ENCODE measurements around the gene MADCAM1.
"Not testable (repeated sequence)": the region's sequence is repeated elsewhere in the genome, so short reads cannot be mapped to it uniquely, and the experiment has no call there.

Gene MADCAM1

DNA sequence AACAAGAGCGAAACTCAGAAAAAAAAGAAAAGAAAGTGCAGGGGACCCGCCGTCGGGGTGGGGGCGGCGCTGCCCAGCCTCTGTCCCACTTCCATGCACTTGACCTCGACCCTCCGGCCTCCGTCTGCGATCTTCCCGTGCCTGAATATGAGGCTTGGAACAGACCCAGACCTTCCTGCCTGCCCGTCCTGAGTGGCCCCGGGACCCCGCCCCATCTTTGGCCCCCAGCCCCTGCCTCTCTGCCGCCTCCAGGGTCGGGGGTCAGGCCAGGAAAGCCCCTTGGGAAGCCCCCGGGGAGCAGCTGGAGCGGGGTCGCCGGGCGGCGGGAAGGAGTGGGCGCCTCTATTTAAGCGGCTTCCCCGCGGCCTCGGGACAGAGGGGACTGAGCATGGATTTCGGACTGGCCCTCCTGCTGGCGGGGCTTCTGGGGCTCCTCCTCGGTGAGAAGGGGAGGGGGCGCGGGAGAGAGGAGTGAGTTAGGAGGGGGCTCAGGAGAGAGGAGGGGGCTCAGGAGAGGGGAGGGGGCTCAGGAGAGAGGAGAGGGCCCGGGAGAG lies at the start of gene MADCAM1:
MADCAM1 (plus strand) TSS at position 375 of the 554 bp plus-strand sequence; CDS start at position 389, 14 bp downstream.
- H3K4me3 Mint-ChIP-seq, result no peak within 1 kb of the TSS
- H3K27me3 Mint-ChIP-seq, result peaks cover 42% of the 10 kb centered on the region
- peaks cover 22% of the 10 kb centered on the region for H3K4me1 Mint-ChIP-seq
- ATAC-seq, result no peak
- no peak within 1 kb of the TSS for H3K27ac Mint-ChIP-seq
- H3K9me3 Mint-ChIP-seq, result peaks cover 3% of the 10 kb centered on the region
- peaks cover 6% of the 10 kb centered on the region for H3K36me3 Mint-ChIP-seq

DNA sequence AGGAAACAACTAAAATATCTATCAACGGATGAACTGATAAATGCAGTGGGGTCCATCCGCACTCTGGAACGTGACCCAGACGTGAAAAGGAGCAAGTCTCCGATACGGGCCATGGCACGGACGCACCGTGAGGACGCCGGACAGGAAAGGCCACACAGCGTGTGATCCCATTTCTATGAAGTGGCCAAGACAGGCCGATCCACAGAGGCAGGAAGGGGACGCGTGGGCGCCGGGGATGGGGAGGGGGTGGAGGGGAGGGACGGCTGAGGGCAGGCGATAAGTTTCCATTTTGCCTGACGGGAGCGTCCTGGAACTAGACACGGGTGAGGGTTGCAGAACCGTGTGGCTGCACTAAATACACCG lies 49.2 kb upstream of the MADCAM1 start:
- no peaks in the 10 kb centered on the region for H3K4me1 Mint-ChIP-seq
- no peak overlapping the region for H3K27ac Mint-ChIP-seq
- peaks cover 19% of the 10 kb centered on the region for H3K9me3 Mint-ChIP-seq
- no peak for ATAC-seq
- peaks cover 4% of the 10 kb centered on the region for H3K27me3 Mint-ChIP-seq
- H3K36me3 Mint-ChIP-seq, result peaks cover 3% of the 10 kb centered on the region
- no peak overlapping the region for H3K4me3 Mint-ChIP-seq

DNA sequence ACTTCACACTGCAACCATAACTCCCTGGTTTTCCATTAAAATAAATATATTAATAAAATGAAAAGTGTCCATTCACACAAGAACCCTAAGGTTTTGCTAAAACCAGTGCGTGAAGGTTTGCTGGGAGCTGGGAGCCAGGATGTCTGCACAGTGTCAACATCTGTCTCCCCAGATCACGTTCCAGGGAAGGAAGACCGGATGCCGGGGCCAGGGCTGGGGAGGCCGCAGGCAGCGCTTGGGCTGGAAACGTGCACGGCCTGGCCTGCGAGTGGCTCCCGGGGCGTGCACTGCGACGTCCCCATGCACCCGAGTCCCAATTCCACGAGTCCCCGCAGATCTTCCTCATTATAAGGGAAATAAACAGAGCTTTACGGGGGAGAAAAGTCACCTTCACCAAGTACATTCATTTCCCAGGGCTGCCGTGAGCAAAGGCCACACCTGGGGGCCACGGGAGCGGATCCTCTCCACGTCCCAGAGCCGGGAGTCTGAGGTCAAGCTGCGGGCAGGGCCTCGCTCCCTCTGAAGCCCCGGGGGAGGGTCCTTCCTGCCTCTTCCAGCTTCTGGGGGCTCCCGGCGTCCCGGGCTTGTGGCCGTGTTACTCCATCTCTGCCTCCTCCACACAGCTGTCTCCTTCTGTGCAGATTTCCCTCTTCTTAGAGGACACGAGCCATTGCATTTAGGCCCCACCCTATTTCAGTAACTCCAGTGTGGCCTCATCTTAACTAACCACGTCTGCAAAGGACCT lies 48.3 kb upstream of the MADCAM1 start:
- Mint-ChIP-seq H3K27me3 (no peaks in the 10 kb centered on the region), H3K4me1 (no peaks in the 10 kb centered on the region), H3K27ac (no peak overlapping the region), H3K9me3 (peaks cover 15% of the 10 kb centered on the region), H3K36me3 (no peaks in the 10 kb centered on the region), H3K4me3 (no peak overlapping the region)
- ATAC-seq, result no peak

DNA sequence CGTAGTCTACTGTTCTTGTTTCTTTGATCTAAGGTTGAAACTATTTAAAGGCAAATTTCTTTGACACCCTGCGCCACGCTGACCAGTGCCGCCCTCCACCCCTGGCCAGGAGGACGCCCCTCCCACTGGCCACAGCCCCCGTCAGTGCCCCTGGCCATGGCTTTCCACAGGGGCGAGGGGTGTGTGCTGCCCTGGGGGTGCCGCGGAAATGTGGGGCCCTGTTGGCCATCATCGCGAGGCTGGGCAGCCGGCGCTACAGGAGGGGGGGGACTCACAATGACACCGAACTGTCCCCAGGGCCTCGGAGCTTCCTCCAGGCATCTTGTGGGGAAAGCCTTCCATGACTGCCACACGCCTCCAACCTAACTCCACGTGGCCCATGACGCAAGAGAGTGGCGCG lies 46.4 kb upstream of the MADCAM1 start:
- Mint-ChIP-seq H3K27ac (no peak overlapping the region), H3K4me1 (no peaks in the 10 kb centered on the region), H3K9me3 (peaks cover 5% of the 10 kb centered on the region), H3K27me3 (no peaks in the 10 kb centered on the region), H3K4me3 (no peak overlapping the region), H3K36me3 (no peaks in the 10 kb centered on the region)
- ATAC-seq, result no peak

DNA sequence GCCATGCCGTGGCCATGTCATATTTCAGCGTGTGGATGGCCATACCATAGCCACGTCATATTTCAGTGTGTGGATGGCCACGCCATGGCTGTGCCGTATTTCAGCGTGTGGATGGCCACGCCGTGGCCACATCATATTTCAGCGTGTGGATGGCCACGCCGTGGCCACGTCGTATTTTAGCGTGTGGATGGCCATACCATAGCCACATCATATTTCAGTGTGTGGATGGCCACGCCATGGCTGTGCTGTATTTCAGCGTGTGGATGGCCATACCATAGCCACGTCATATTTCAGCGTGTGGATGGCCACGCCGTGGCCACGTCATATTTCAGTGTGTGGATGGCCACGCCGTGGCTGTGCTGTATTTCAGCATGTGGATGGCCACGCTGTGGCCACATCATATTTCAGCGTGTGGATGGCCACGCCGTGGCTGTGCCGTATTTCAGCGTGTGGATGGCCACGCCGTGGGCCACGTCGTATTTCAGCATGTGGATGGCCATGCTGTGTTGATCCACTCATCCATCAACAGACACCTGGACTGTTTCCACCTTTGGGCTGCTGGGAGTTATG lies 45.3 kb upstream of the MADCAM1 start:
- H3K4me3 Mint-ChIP-seq, ATAC-seq, H3K27ac Mint-ChIP-seq, H3K4me1 Mint-ChIP-seq, H3K9me3 Mint-ChIP-seq, H3K27me3 Mint-ChIP-seq, H3K36me3 Mint-ChIP-seq: not testable (repeated sequence)

DNA sequence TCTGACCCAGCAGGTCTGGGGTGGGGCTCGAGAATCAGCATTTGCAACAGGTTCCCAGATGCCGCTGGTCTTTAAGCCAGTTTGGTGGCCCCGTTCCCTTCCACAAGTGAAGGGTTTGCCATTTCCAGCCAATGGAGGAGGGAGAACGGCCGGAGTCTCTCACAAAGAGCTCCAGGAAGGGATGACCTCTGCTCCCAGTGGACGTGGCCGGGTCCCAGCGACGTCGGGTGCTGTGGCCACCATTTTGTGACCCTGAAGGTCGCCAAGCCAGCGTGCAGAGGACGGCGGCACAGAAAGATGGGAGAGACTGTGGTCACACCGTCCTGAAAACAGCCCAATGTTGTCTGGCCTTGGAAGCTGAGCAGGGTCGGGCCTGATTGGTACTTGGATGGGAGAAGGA lies 43.5 kb upstream of the MADCAM1 start:
- Mint-ChIP-seq H3K27ac (no peak overlapping the region), H3K4me3 (no peak overlapping the region), H3K27me3 (peaks cover 23% of the 10 kb centered on the region), H3K36me3 (no peaks in the 10 kb centered on the region), H3K4me1 (no peaks in the 10 kb centered on the region), H3K9me3 (peaks cover 5% of the 10 kb centered on the region)
- ATAC-seq, result no peak

DNA sequence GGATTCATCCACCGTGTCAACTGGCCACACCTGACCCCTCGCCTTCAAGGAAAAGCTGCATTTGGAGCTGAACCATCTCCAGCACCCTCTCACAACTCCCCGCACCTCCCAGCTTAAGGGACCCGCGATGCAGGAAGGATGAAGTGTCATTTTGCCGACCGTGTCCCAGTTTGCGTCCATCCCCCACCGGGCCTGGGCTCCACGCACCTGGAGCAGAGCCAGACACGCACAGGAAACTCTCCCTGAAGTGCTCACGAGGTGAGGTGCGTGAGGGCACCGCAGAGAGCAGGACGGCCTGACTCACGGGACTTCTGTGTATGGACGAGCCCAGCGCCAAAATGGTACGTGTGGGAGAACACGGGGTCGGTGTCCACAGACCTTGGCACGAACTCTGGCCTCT lies 42.7 kb upstream of the MADCAM1 start:
- ATAC-seq, result no peak
- H3K27me3 Mint-ChIP-seq, result peaks cover 28% of the 10 kb centered on the region
- peaks cover 5% of the 10 kb centered on the region for H3K9me3 Mint-ChIP-seq
- H3K36me3 Mint-ChIP-seq, result no peaks in the 10 kb centered on the region
- H3K4me3 Mint-ChIP-seq, result no peak overlapping the region
- no peaks in the 10 kb centered on the region for H3K4me1 Mint-ChIP-seq
- H3K27ac Mint-ChIP-seq, result no peak overlapping the region

DNA sequence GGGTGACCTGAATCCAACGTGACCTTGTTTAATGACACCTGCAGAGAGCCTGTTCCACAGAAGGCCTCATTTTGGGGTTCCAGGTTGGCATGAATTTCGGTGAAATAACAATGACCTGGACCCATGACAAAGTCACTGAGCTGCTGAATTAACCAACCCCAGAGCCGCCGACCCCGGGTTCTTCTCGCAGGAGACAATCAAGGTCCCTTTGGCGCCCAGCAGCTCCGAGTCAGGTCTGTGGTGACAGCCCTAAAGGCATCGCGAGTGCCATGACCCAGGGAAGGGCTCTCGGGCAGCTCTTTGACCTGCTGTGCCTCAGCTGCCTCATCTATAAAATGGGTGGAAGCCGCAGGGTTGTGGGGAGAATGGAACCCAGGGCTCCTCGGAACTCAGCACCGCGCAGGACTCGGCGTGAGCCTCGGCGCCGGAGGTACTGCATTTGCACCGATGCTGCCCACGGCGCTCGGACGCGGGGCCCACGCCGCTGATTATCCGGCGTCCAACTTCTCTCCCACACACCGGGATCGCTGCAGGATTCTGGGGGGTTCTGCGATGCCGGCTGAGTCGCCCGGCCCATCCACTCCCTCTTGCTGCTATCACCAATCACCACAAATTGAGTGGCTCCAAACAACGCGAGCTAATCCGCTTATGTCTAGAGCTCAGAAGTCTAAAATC lies 41.1 kb upstream of the MADCAM1 start:
- H3K9me3 Mint-ChIP-seq, result peaks cover 5% of the 10 kb centered on the region
- no peak for ATAC-seq
- H3K36me3 Mint-ChIP-seq, result no peaks in the 10 kb centered on the region
- H3K4me3 Mint-ChIP-seq, result no peak overlapping the region
- no peaks in the 10 kb centered on the region for H3K4me1 Mint-ChIP-seq
- H3K27me3 Mint-ChIP-seq, result peaks cover 28% of the 10 kb centered on the region
- no peak overlapping the region for H3K27ac Mint-ChIP-seq

DNA sequence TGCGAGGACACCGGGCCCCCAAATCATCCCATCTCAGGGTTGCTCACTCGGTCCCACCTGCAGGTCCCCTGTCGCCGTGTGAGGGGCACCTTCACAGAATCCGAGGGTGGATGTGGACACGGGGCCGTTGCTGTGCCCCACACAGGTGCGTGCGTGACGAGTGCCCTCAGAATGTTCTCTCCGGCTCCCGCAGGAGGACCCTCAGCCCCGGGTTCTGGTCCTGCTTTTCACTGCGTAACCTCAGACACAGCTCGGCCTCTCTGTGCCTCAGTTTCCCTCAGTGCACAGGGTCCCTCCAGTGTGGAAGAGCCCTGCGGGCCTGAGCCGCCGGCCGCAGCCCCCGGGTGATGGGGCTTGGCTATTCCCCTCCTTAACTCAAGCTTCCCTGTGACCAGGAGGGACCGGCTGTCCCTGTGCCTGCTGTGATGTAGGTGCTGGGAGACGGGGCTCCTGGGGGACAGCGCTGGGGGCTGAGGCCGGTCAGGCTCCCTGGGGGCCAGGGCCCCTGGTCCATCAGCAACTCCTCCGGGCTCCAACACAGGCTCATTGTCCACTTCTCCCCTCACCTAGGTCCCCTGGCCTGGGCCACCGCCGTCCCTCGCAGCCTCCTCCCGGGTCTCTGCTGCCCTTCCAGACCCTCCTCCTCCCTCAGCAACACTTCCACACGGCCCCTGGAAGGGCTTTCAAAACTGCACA lies 40.3 kb upstream of the MADCAM1 start:
- H3K36me3 Mint-ChIP-seq, result no peaks in the 10 kb centered on the region

DNA sequence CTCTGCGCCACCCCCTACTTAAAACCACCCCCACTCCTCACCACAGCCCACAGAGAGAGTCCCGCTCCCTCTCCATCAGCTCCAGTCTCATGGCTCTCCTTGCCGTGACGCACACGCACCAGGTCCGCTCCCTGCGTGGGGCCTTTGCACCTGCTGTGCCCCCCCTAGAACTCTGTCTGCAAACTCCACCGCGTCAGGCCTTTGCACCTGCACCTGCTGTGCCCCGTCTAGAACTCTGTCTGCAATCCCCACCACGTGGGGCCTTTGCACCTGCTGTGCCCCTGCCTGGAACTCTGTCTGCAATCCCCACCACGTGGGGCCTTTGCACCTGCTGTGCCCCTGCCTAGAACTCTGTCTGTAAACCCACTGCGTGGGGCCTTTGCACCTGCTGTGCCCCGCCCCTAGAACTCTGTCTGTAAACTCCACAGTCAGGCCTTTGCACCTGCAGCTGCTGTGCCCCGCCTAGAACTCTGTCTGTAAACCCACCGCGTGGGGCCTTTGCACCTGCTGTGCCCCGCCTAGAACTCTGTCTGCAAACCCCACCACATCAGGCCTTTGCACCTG lies 39.7 kb upstream of the MADCAM1 start:
- H3K36me3 Mint-ChIP-seq, result no peaks in the 10 kb centered on the region
- no peak for ATAC-seq
- peaks cover 32% of the 10 kb centered on the region for H3K27me3 Mint-ChIP-seq
- H3K9me3 Mint-ChIP-seq, result no peaks in the 10 kb centered on the region
- no peak overlapping the region for H3K27ac Mint-ChIP-seq
- no peak overlapping the region for H3K4me3 Mint-ChIP-seq
- H3K4me1 Mint-ChIP-seq, result no peaks in the 10 kb centered on the region

More for the DNA sequence above, 40.3 kb upstream of the MADCAM1 start:
- Mint-ChIP-seq H3K4me3 (no peak overlapping the region), H3K4me1 (no peaks in the 10 kb centered on the region), H3K27ac (no peak overlapping the region), H3K9me3 (no peaks in the 10 kb centered on the region), H3K27me3 (peaks cover 28% of the 10 kb centered on the region)
- peak; percentile 34 for ATAC-seq

DNA sequence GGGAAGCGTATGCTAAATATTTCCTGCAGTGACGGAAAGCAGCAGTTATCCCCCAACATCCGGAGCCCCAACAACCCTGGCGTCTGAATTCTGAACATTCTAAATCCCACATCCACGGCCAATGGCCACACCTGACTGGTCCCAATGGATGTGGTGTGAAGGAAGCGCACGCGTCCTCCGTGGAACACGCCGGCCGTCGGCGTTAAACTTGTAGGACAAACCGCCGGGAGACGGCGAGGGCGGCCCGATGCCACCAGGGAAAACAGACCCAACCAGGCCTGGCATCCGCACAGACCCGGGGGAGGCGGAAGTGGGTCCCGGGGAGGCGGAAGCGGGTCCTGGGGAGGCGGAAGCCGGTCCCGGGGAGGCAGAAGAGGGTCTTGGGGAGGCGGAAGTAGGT lies 38.6 kb upstream of the MADCAM1 start:
- Mint-ChIP-seq H3K27ac (no peak overlapping the region), H3K9me3 (no peaks in the 10 kb centered on the region), H3K36me3 (no peaks in the 10 kb centered on the region), H3K4me1 (no peaks in the 10 kb centered on the region), H3K4me3 (no peak overlapping the region), H3K27me3 (peaks cover 42% of the 10 kb centered on the region)
- no peak for ATAC-seq

DNA sequence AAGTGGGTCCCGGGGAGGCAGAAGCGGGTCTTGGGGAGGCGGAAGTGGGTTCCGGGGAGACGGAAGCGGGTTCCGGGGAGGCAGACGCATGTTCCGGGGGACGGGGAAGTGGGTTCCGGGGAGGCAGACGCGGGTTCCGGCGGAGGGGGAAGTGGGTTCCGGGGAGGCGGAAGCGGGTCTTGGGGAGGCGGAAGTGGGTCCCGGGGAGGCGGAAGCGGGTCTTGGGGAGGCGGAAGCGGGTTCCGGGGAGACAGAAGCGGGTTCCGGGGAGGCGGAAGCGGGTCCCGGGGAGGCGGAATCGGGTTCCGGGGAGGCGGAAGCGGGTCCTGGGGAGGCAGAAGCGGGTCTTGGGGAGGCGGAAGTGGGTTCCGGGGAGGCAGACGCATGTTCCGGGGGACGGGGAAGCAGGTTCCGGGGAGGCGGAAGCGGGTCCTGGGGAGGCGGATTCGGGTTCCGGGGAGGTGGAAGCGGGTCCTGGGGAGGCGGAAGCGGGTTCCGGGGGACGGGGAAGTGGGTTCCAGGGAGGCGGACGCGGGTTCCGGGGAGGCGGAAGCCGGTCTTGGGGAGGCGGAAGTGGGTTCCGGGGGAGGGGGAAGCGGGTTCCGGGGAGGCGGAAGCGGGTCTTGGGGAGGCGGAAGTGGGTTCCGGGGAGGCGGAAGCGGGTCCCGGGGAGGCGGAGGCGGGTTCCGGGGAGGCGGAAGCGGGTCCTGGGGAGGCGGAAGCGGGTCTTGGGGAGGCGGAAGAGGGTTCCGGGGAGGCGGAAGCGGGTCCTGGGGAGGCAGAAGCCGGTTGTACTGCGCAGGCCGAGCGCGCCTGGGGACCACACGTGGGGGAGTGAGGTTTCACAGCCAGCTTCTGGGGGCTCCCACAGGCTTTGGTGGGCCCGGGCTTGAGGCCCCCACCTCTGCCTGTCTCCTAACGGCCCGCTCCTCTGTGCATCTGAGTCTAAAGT lies 37.9 kb upstream of the MADCAM1 start:
- Mint-ChIP-seq H3K4me3 (no peak overlapping the region), H3K4me1 (no peaks in the 10 kb centered on the region), H3K9me3 (no peaks in the 10 kb centered on the region), H3K27ac (no peak overlapping the region), H3K27me3 (peaks cover 48% of the 10 kb centered on the region), H3K36me3 (no peaks in the 10 kb centered on the region)
- no peak for ATAC-seq

DNA sequence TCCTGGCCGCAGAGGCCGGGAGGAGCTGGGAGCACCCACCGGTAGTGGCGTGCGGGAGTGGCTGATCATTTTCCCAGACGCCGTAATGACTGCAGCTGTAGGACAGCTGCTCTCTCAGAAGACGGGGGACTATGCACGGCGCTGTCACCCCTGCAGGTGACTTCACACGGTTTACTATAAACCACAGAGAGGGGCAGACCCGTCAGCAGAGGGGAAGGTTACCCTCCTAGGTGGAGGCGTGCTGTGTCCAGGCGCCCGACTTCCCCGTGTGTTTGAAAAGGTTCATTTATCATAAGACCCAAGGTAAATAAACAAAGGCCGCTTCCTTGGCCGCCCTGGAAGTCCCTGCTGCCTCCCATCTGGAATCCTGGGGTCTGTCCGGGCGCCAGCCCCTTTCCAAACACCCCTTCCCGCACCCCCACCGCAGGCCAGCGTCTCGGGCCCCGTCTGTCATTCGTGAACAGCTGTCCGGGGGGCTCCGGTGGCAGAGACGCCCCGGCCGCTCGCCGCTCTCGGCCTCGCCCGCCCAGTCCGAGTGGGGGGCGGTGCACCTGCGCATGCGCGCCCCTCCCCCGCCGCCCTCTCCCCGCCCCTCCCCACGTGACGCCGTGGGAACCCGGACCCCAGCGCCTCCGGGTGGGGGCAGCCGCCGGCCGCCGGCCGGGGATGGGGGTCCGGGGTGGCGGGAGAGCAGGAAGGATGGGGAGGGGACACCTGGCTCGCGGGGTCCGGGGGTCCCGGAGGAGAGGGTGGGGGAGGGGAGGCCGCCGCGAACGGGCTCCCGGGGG lies 36.4 kb upstream of the MADCAM1 start:
- no peak overlapping the region for H3K27ac Mint-ChIP-seq
- no peak for ATAC-seq
- no peak overlapping the region for H3K4me3 Mint-ChIP-seq
- H3K27me3 Mint-ChIP-seq, result peaks cover 55% of the 10 kb centered on the region
- H3K9me3 Mint-ChIP-seq, result peaks cover 4% of the 10 kb centered on the region
- H3K36me3 Mint-ChIP-seq, result no peaks in the 10 kb centered on the region
- no peaks in the 10 kb centered on the region for H3K4me1 Mint-ChIP-seq
